ENCODE results near the gene RHOXF1. TPM values are rescaled to one million over a fixed set of nuclear protein-coding genes. Genes with fewer than 3 reads are reported as not detected.
"Not testable (repeated sequence)": the region's sequence is repeated elsewhere in the genome, so short reads cannot be mapped to it uniquely, and the experiment has no call there.

The RHOXF1 gene
- total RNA-seq, 1 donor from 2014 or later: not detected

- ATAC-seq: not testable (repeated sequence)
These were observed 30.0 kb downstream of the RHOXF1 start for GRCh38 chrX:120085553-120086185.

GRCh38 chrX:120077590-120077989 is 38.1 kb downstream of the RHOXF1 start, which contains the start of gene RHOXF2B:
TSS of gene RHOXF2B (minus strand) at chrX:120077690. CDS start at chrX:120077552, 138 bp downstream.
- ATAC-seq: not testable (repeated sequence)

GRCh38 chrX:120066169-120066568 is 49.5 kb downstream of the RHOXF1 start:
- ATAC-seq: not testable (repeated sequence)

Other genes with a start within 250 kb of the RHOXF1 start
- gene RNF113A, start 244.2 kb downstream of the RHOXF1 start, total RNA-seq: 8.2 TPM
- gene NDUFA1, start 244.1 kb downstream of the RHOXF1 start, total RNA-seq: 84.3 TPM
- not detected for gene AKAP14, start 220.0 kb downstream of the RHOXF1 start, total RNA-seq
- gene NKAP, start 172.2 kb downstream of the RHOXF1 start, total RNA-seq: 3.9 TPM
- gene RHOXF2B, start 38.2 kb downstream of the RHOXF1 start, total RNA-seq: not detected
- not detected for gene RHOXF2, start 42.7 kb upstream of the RHOXF1 start, total RNA-seq
- 10.0 TPM for gene ZBTB33, start 134.9 kb upstream of the RHOXF1 start, total RNA-seq
- gene TMEM255A, start 195.5 kb upstream of the RHOXF1 start, total RNA-seq: 0.20 TPM
- gene ATP1B4, start 246.2 kb upstream of the RHOXF1 start, total RNA-seq: not detected

Data from esophagus mucosa (tissue), 1 donor.